CD14-positive monocyte (primary cell): ENCODE data around the gene INPP5K. TPM values are rescaled to one million over a fixed set of nuclear protein-coding genes. Genes with fewer than 3 reads are reported as not detected.
A peak's percentile ranks its signal among the peaks of the same experiment; 100 is the strongest.

Experiments
- DNase-seq, 3 donors: peaks; one replicate each; pipeline ENCODE4 v3.0.0-alpha.2; 2011 to 2022
- H2AFZ ChIP-seq: 2 replicates; pipeline ENCODE4 v1.6.0; 2012; ENCODE audit warnings: mild to moderate bottlenecking, low read depth, low read length, inconsistent platforms; ENCODE audit not compliant: insufficient read depth, poor library complexity, severe bottlenecking
- H3K27ac ChIP-seq, 2 donors: 1 replicate in 1 of 2; 2 replicates in 1 of 2; pipeline ENCODE4 v1.5.1; 2012 to 2013; ENCODE audit warnings: low read length in 2 of 2, control low read depth in 1 of 2, inconsistent platforms in 1 of 2, low read depth in 1 of 2, mild to moderate bottlenecking in 1 of 2
- H3K27me3 ChIP-seq, 2 donors: one replicate each; pipeline versions ENCODE4 v1.6.0 to v1.6.1; 2011 to 2013; ENCODE audit warnings: low read length in 2 of 2; ENCODE audit not compliant: control insufficient read depth in 2 of 2, insufficient read depth in 2 of 2
- H3K36me3 ChIP-seq, 2 donors: replicated peaks in 1 of 2; 1 replicate in 1 of 2; 2 replicates in 1 of 2; pipeline versions ENCODE4 v1.5.1 to v1.6.1; 2012 to 2013; ENCODE audit warnings: low read length in 2 of 2, control low read depth in 1 of 2, inconsistent platforms in 1 of 2, mild to moderate bottlenecking in 1 of 2; ENCODE audit not compliant: insufficient read depth in 2 of 2, control insufficient read depth in 1 of 2
- H3K4me1 ChIP-seq, 2 donors: 1 replicate in 1 of 2; 2 replicates in 1 of 2; pipeline versions ENCODE4 v1.5.1 to v1.6.1; 2012 to 2013; ENCODE audit warnings: low read length in 2 of 2, control low read depth in 1 of 2, inconsistent platforms in 1 of 2, mild to moderate bottlenecking in 1 of 2, moderate library complexity in 1 of 2; ENCODE audit not compliant: insufficient read depth in 2 of 2, control insufficient read depth in 1 of 2
- H3K4me2 ChIP-seq: replicated peaks from 2 replicates; pipeline ENCODE3; 2012; ENCODE audit warnings: low read length, moderate library complexity, mild to moderate bottlenecking; ENCODE audit not compliant: poor library complexity, severe bottlenecking; ENCODE audit errors: extremely low read depth
- H3K4me3 ChIP-seq, 3 experiments: fragments of 200-600 bp in 1 of 3; sonication (generic) in 1 of 3; replicated peaks in 1 of 3; 1 replicate in 2 of 3; 2 replicates in 1 of 3; pipeline ENCODE4 v1.5.1; 2011 to 2013; ENCODE audit warnings: low read length in 3 of 3, mild to moderate bottlenecking in 3 of 3, control low read depth in 2 of 3, low read depth in 2 of 3, inconsistent platforms in 1 of 3, moderate library complexity in 1 of 3
- H3K79me2 ChIP-seq: 2 replicates; pipeline ENCODE4 v1.6.0; 2012; ENCODE audit warnings: mild to moderate bottlenecking, control low read depth, inconsistent platforms, low read length, moderate library complexity; ENCODE audit not compliant: insufficient read depth
- H3K9ac ChIP-seq: 2 replicates; pipeline ENCODE4 v1.6.0; 2017; ENCODE audit warnings: low read length, mild to moderate bottlenecking; ENCODE audit not compliant: insufficient read depth, poor library complexity, severe bottlenecking
- H3K9me3 ChIP-seq, 2 donors: replicated peaks in 1 of 2; 1 replicate in 1 of 2; 2 replicates in 1 of 2; pipeline versions ENCODE4 v1.5.1 to v1.6.1; 2012 to 2013; ENCODE audit warnings: low read length in 2 of 2, control low read depth in 1 of 2; ENCODE audit not compliant: control insufficient read depth in 1 of 2, insufficient read depth in 1 of 2
- H4K20me1 ChIP-seq: 2 replicates; pipeline ENCODE4 v1.6.0; 2012; ENCODE audit warnings: mild to moderate bottlenecking, low read length, control low read depth, moderate library complexity; ENCODE audit not compliant: insufficient read depth
- H3K27ac Mint-ChIP-seq, 7 donors: one replicate each; pipeline ENCODE4 v1.8.0; 2020; ENCODE audit warnings: mild to moderate bottlenecking in 7 of 7, mixed read lengths in 7 of 7, moderate library complexity in 6 of 7, inconsistent platforms in 2 of 7
- H3K27me3 Mint-ChIP-seq, 3 donors: one replicate each; pipeline ENCODE4 v1.8.0; 2021 to 2022; ENCODE audit warnings: low read depth in 3 of 3, mild to moderate bottlenecking in 3 of 3, mixed read lengths in 3 of 3, moderate library complexity in 3 of 3, inconsistent platforms in 1 of 3
- H3K36me3 Mint-ChIP-seq, 2 donors: one replicate each; pipeline ENCODE4 v1.8.0; 2020; ENCODE audit warnings: mixed read lengths in 2 of 2, inconsistent platforms in 1 of 2, mild to moderate bottlenecking in 1 of 2
- H3K4me1 Mint-ChIP-seq: one replicate; pipeline ENCODE4 v1.8.0; 2020; ENCODE audit warnings: mild to moderate bottlenecking, mixed read lengths
- H3K4me3 Mint-ChIP-seq, 2 donors: one replicate each; pipeline ENCODE4 v1.8.0; 2020; ENCODE audit warnings: mild to moderate bottlenecking in 2 of 2, mixed read lengths in 2 of 2, moderate library complexity in 1 of 2
- H3K9me3 Mint-ChIP-seq, 7 donors: one replicate each; pipeline ENCODE4 v1.8.0; 2020 to 2022; ENCODE audit warnings: mixed read lengths in 7 of 7, mild to moderate bottlenecking in 6 of 7, moderate library complexity in 6 of 7, inconsistent platforms in 2 of 7
- CTCF ChIP-seq: fragments of 200-600 bp; IDR thresholded peaks from one replicate; pipeline ENCODE4 v1.8.0; 2022; ENCODE audit warnings: antibody characterized with exemption, mild to moderate bottlenecking
- WGBS: methylation state at CpG from one replicate; pipeline ENCODE4 v1.1.5; 2013; ENCODE audit warnings: missing lambda C conversion rate; ENCODE audit not compliant: insufficient coverage; 5-methylcytosine and 5-hydroxymethylcytosine counted together
- intact Hi-C, 2 donors: fragments of 100-400 bp; cut with micrococcal nuclease; formaldehyde crosslinking; loops; one replicate each; pipeline versions ENCODE4 v1.15.0 to v1.15.1; 2023
- polyA plus RNA-seq, 3 donors: library from polyadenylated mRNA; depleted of rRNA in 1 of 3; unstranded in 2 of 3; stranded (reverse) in 1 of 3; fragments of 300-500 nt in 2 of 3; fragments of >200 nt in 1 of 3; fragmentation: Illumina TruSeq in 2 of 3; gene quantifications; 1 replicate in 2 of 3; 2 replicates in 1 of 3; pipeline ENCODE4 v1.2.3, GENCODE V29; 2012 to 2021

Gene INPP5K
- polyA plus RNA-seq, 3 donors, result 50.3 to 58.7 (median 53.0) TPM

GRCh38 chr17:1522626-1523025 is 6.2 kb upstream of the INPP5K start:
- Mint-ChIP-seq H3K36me3 (peaks cover 47 to 80% of the 10 kb centered on the region in 2 donors), H3K4me1 (peaks cover 2% of the 10 kb centered on the region), H3K27me3 (no peaks in the 10 kb centered on the region), H3K4me3 (no peak overlapping the region), H3K9me3 (no peaks in the 10 kb centered on the region), H3K27ac (no peak overlapping the region)
- no peak for TF ChIP-seq CTCF
- H3K36me3 ChIP-seq, result peaks cover 49 to 88% of the 10 kb centered on the region in 2 donors
- H3K27me3 ChIP-seq, result no peaks in the 10 kb centered on the region
- no peaks in the 10 kb centered on the region for H3K9me3 ChIP-seq
- no peak overlapping the region for H2AFZ ChIP-seq
- H3K4me2 ChIP-seq, result no peak overlapping the region
- H3K9ac ChIP-seq, result no peak overlapping the region
- intact Hi-C loops, result loop anchor here in 1 of 2 donors (10.0 kb wide), 1 partner anchor 258 kb away; no protein-coding TSS in a partner anchor
- WGBS, result 94% methylated on average over 3 of the region's 5 CpGs
- peaks cover 6% of the 10 kb centered on the region for H4K20me1 ChIP-seq
- no peak overlapping the region for H3K27ac ChIP-seq
- peaks cover 2 to 4% of the 10 kb centered on the region in 2 donors for H3K4me1 ChIP-seq
- DNase-seq, result no peak
- no peak overlapping the region for H3K4me3 ChIP-seq
- H3K79me2 ChIP-seq, result peaks cover 7% of the 10 kb centered on the region

- intact Hi-C loops, result loop anchor here in 1 of 2 donors (10.0 kb wide), 1 partner anchor 256 kb away; no protein-coding TSS in a partner anchor
- H3K4me3 Mint-ChIP-seq, result no peak overlapping the region
- H3K36me3 Mint-ChIP-seq, result peaks cover 37 to 68% of the 10 kb centered on the region in 2 donors
- Histone ChIP-seq H3K4me3 (no peak overlapping the region), H3K9me3 (no peaks in the 10 kb centered on the region), H3K9ac (no peak overlapping the region), H3K27me3 (no peaks in the 10 kb centered on the region), H3K4me2 (no peak overlapping the region), H3K4me1 (peaks cover 9 to 14% of the 10 kb centered on the region in 2 donors), H2AFZ (no peak overlapping the region), H3K36me3 (peaks cover 37 to 74% of the 10 kb centered on the region in 2 donors), H3K27ac (no peak overlapping the region), H3K79me2 (peaks cover 10% of the 10 kb centered on the region), H4K20me1 (peaks cover 3% of the 10 kb centered on the region)
- TF ChIP-seq CTCF, result no peak
- H3K27me3 Mint-ChIP-seq, result no peaks in the 10 kb centered on the region
- peaks cover 4% of the 10 kb centered on the region for H3K4me1 Mint-ChIP-seq
- whole genome bisulfite sequencing, result 95% methylated on average over 5 of the region's 10 CpGs
- DNase-seq, result no peak
- peak overlapping the region in 4 of 7 donors; percentile 12 to 71 (median 48) for H3K27ac Mint-ChIP-seq
- no peaks in the 10 kb centered on the region for H3K9me3 Mint-ChIP-seq
These were observed 4.8 kb upstream of the INPP5K start for GRCh38 chr17:1521086-1521640.
